HG03342 (cell line): Measurements from ENCODE around the gene TRAM2.
A peak's percentile ranks its signal among the peaks of the same experiment; 100 is the strongest.
"Not testable (repeated sequence)": the region's sequence is repeated elsewhere in the genome, so short reads cannot be mapped to it uniquely, and the experiment has no call there.

Experiments
- ATAC-seq: cut with Tn5 transposase; IDR thresholded peaks from one replicate; pipeline ENCODE4 v1.9.1; 2021; ENCODE audit warnings: mild to moderate bottlenecking, moderate library complexity; ENCODE audit not compliant: unreplicated experiment

Gene TRAM2

DNA sequence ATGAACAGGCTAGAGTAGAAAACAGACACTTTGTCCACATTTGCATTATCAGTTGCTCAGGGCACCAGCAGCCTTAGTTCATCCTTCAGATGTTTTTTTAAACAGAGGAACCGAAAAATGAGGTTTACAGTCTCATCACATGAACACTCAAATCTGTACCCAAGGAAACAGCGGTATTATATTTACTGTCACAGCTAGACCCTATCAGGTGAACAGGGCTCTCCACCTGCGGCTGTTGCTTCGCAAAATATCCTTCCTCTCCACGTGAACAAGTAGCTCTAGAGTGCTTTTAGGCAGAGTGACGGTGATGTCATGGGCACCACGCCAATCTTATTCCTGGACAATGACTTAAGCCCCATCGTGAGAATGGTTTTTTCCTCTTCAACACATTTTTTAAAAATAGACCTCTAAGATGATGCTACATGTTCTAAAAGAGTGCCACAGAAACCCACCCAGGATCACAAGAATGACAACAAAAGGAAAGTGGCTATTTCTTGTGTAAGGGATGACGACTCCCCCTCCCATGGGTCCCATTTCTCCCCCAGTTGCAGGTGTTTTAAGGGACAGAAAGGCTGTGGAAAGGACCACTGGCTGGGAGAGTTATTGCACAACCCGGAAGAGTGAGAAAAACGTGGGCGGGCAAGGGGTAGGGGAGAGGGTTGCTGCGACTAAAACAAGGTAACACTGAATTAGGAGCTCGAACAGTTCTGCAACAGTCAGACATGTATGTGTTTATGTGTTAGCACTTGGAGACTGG lies 79.0 kb downstream of the TRAM2 start:
- ATAC-seq, result peak; percentile 77

DNA sequence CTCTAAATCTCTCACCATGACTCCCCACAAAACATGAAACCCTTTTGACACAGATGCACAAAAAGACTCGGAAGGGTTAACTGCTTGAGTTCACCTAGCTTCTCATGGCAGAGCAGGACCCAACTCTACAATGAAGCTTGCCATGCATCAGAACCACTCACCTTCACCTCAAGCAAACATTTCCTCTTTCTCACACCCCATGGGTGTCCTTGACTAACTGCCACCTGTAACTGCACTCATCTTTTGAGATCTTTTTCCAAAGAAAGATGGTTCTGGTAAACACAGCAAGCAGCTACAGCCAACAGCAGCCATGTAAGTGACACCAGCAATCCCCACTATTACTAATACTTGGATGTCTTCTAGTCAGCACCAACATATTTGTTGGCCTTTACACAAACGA lies 80.2 kb downstream of the TRAM2 start:
- ATAC-seq, result no peak

DNA sequence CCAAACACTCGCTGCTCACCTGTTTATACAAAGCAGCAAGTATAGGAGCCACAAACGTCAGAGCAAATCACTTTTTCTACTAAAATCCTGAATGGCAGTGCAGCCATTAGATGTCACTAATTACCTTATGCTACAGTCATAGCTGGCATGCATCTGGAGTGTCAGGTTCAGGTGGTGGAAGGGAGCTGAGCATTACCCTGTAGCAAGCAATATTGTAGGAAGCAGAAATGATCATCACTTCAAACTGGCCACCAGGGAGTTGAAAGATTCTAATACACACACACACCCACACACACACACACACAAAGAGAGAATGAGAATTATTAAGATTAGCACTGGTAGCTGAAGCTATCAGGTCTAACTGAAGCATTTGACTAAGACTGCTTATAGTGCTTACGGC lies 80.9 kb downstream of the TRAM2 start:
- no peak for ATAC-seq

DNA sequence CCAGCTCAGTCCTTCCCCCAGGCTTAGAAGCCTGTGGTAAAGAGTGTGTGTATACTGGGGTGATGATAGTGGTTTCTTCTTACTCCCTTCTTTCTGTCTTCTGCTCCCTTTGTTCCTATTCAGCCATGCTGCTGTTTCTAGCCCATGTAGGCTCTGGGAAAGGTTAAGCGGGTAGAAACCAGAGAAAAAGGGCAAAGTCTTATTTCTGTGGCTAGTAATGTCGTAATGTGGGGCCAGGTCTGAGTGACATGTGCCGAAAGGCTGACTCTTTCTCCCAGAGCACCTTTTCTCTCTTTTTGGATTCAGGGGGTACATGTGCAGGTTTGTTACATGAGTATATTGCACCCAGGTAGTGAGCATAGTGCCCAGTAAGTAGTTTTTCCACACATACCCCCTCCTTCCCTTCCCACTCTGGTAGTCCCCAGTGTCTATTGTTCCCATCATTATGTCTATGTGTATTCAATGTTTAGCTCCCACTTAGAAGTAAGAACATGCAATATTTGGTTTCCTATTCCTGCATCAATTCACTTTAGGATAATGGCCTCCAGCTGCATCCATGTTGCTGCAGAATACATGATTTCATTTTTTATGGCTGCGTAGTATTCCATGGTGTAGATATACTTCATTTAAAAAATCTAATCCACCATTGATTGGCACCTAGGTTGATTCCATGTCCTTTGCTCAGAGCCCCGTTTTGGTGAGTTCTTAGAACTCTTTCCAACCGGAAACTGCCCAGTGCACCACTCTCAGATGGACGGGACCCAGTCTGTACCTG lies 82.4 kb downstream of the TRAM2 start:
- ATAC-seq, result no peak

DNA sequence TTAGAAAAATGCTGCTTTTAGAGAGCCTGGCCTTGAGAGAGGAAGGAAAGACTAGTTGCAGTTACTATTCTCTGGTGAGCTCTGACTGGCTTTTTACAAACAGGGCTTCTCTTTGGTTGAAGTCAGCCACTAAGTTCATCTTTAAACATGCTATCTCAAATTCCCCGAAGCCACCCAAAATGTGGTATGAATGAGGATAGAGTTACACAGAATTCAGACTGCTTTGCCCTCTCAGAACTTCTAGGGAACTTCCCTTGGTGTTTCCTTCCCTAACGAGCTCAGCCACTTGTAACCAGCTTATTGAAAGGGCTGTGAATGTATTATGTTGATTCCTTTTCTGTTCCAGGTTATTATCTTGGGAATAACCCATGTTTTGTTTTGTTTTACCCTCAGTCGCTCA lies 83.2 kb downstream of the TRAM2 start:
- ATAC-seq, result no peak

DNA sequence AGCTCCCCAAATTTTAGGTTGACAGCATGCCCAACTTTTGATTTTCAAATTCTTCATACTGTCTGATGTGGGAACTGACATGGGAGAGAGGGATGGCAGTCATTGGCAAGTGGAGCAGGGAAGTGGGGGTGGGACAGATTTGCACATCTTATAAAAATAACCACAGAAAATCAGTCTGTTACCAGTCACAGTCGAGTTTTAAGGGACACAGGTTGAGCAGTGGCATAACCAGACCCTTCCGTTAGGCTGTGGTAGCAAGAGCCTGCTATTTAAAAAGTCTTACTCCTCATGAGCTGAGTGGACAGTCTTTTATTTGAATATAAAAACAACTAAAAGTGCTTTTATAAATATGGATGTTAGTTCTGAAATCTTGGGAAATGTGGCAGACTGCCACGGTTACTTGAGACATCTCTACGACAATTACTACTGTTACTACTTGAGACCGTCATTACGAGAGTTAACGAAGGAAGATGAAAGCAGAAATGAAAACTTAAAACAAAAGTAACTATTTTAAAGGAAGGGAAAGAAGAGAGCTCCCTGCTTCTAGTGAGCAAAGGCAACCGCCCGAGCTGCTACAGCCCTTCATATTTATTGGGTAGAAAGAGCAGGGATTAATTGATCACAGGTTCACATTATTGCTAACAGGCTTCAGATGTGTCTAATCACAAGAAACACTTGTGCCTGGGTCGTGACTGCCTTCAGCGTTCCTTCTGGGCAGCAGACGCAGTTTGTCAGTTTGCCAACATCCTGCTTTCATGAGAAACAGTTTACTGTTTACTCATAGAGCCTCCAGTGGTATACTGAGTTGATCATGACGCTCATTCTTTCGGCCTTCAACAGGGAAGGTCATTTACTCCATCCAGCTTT lies 85.4 kb downstream of the TRAM2 start:
- ATAC-seq, result peak; percentile 58

DNA sequence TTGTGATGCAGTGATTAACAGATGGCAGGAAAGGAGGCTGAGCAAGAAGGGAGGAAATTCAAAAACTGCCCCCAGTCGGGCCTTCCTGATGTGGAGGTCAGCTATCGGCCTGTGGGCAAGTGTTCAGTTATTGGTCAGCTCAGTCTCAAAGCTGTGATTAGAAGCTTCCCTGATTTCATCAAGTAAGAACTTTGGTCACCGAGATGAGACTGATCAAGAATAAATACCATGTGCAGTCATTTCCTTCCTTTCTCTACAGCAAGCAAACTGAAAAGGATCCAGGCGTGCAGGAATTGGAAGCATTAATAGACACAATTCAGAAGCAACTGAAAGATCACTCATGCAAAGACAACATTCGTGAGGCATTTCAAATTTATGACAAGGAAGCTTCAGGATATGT lies 87.0 kb downstream of the TRAM2 start:
- no peak for ATAC-seq

DNA sequence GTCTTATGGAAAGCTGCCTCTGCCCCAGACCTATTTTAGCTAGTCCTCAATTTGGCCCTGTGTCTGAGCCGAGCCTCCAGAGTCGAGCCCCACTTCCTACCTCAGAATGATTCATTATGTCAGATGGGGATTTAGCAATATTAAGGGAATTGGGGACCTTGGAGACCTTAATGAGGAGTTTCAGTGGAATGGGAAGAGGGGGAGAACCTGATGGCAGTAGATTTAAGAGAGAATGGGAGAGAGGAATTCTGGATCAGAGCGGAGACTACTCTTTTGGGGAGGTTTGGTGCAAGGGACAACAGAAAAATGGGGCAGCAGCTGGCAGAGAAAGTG lies 93.2 kb downstream of the TRAM2 start:
- no peak for ATAC-seq

DNA sequence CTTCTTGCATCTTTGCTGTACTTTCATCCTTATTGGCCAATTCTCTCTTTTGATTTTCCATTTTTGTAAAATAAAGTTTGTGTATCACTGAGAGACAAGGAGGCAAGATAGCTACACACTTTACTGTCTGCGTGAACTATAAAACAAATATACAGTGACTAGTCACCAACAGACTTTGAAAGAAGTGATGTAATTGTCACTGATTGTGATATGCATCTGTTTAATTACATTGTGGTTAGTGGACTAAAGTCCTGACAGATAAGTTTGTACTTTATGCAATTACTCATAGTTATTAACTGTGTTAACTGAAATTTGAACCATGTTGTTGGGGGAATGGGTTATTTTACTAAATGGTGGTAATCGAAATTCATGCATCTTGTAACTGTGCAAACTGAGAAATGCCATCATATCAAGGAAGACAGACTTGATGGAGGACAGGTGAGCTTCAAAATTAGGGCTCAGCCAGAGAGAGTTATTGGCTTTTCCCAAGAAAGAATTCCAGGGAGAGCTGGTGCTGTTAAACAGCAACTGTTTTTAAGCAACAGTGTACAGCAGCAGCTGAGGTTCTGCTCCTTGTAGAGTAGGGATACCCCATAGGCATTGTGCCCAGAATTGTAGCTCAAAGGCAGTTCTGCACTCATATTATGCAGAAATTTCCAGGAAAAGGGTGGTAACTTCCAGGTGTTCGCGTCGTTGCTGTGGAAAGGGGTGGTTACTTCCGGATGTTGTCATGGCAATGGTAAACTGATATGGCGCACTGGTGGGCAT lies 93.8 kb downstream of the TRAM2 start:
- no peak for ATAC-seq

DNA sequence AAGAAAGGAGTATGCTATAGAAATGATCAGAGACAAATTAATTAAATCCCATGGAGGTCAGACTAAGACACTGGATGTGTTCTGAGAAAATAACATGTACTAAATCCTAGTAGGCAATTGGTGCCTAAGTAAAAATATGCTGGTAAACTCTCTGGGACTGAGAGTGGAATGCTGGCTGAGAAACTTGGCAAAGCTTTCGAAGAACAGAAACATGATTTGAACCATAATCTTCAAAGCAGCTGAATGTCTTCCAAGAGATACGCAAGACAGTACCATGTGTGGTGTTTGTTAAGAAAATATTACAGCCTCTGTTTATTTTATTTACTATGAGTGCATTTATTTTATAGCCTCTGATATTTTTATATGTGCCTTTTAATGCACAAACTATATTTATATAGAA lies 101.6 kb downstream of the TRAM2 start:
- no peak for ATAC-seq

DNA sequence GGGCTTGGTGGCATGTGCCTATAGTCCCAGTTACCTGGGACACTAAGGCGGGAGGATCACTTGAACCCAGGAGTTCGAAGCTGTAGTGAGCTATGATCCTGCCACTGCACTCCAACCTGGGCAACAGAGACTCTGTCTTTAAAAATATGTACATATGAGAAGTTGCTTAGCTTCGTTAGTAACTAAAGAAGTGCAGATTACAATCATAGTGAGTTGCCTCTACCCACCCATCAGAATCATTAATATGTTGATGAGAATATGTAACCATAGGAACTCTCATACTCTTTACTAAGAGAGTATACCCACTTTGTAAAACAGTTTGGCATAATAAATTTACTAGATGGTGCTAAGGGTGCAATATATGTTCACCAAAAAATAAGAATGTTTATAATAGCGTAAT lies 102.7 kb downstream of the TRAM2 start:
- ATAC-seq, result no peak

DNA sequence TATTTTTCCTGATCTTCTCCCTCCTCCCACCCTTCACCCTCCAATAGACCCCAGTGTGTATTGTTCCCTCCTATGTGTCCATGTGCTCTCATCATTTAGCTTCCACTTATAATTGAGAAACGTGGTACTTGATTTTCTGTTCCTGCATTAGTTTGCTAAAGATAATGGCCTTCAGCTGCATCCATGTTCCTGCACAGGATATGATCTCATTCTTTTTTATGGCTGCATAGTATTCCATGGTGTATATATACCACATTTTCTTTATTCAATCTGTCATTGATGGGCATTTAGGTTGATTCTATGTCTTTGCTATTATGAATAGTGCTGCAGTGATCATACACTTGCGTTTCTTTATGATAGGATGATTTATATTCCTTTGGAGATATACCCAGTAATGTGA lies 115.7 kb downstream of the TRAM2 start:
- not testable (repeated sequence) for ATAC-seq

DNA sequence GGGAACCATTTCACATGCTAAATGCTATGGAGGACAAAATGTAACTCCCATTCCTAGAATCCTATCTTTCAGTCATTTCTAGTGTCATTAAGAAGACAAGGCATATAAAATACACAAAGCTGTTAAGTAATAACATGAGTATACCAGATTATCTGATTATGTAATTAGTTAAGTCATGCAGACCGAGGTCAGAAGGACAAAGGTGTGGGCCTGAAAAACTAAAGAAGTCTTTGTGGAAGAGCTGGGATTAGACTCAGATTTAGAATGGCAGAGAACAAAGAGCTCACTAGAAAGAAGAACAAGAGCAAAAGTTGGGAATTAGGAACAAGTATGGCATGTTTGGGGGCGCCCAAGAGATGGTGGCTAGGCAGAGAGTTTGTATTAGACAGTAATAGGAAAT lies 119.8 kb downstream of the TRAM2 start:
- no peak for ATAC-seq

DNA sequence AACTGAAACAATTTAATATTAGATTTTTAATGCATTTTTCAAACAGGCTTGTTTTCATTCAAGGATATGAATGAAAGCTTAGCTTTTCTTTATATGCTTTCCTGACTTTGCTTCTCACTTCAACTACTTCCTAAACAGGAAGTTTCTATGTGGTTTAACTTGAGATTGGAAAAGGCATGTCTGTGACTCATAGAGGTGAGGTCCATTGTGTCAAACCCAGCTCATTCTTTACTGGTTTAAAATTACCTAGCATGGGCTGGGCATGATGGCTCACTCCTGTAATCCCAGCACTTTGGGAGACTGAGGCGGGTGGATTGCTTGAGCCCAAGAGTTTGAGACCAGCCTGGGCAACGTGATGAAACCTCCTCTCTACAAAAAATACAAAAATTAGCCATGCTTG lies 122.3 kb downstream of the TRAM2 start:
- no peak for ATAC-seq
